Medulla oblongata (tissue), 1 donor: ENCODE data around the gene ISL2.

Experiments
- DNase-seq: peaks from one replicate; pipeline ENCODE4 v3.0.0-alpha.2; 2015; ENCODE audit errors: extremely low spot score

ISL2 gene

GRCh38 chr15:76377217-76377616 is 40.6 kb downstream of the ISL2 start:
- DNase-seq = no peak

GRCh38 chr15:76377751-76378150 is 41.2 kb downstream of the ISL2 start:
- DNase-seq = no peak

GRCh38 chr15:76378691-76379090 is 42.1 kb downstream of the ISL2 start:
- DNase-seq = no peak

GRCh38 chr15:76380249-76380648 is 43.7 kb downstream of the ISL2 start:
- DNase-seq = no peak

GRCh38 chr15:76381366-76381765 is 44.8 kb downstream of the ISL2 start:
- no peak for DNase-seq

GRCh38 chr15:76382987-76383728 is 46.6 kb downstream of the ISL2 start:
- no peak for DNase-seq

- DNase-seq = no peak
These were observed 47.8 kb downstream of the ISL2 start for GRCh38 chr15:76384409-76384808.

- DNase-seq = no peak
These were observed 49.6 kb downstream of the ISL2 start for GRCh38 chr15:76386178-76386577.

GRCh38 chr15:76386926-76387325 is 50.4 kb downstream of the ISL2 start:
- no peak for DNase-seq

- DNase-seq = no peak
These were observed 54.0 kb downstream of the ISL2 start for GRCh38 chr15:76390571-76390970.

GRCh38 chr15:76391309-76391708 is 54.7 kb downstream of the ISL2 start:
- DNase-seq = no peak

- no peak for DNase-seq
These were observed 55.3 kb downstream of the ISL2 start for GRCh38 chr15:76391847-76392246.
